Fibroblast of mammary gland (primary cell): ENCODE data around the gene EEPD1.

Experiments used
- DNase-seq: peaks from one replicate; pipeline ENCODE4 v3.0.0-alpha.2; 2010; ENCODE audit warnings: low read depth
- H3K4me3 ChIP-seq: 2 replicates; pipeline ENCODE4 v1.5.1; 2011; ENCODE audit warnings: low read depth, mild to moderate bottlenecking, low read length, moderate library complexity; ENCODE audit not compliant: control insufficient read depth
- CTCF ChIP-seq: conservative IDR thresholded peaks from 2 replicates; pipeline ENCODE4 v1.5.1; 2011; ENCODE audit warnings: low read depth, low read length, inconsistent platforms; ENCODE audit not compliant: control insufficient read depth, insufficient read depth

EEPD1 gene

GRCh38 chr7:36278620-36279172 is 125.6 kb downstream of the EEPD1 start:
- TF ChIP-seq CTCF, result no peak
- DNase-seq, result peak; percentile 68
- no peak overlapping the region for H3K4me3 ChIP-seq

GRCh38 chr7:36279200-36279925 is 126.3 kb downstream of the EEPD1 start:
- peak; percentile 31 for DNase-seq
- TF ChIP-seq CTCF, result no peak
- H3K4me3 ChIP-seq, result no peak overlapping the region

- no peak for TF ChIP-seq CTCF
- H3K4me3 ChIP-seq, result no peak overlapping the region
- DNase-seq, result no peak
Observed at GRCh38 chr7:36279926-36280315, 126.9 kb downstream of the EEPD1 start.

- H3K4me3 ChIP-seq, result peak overlapping the region; percentile 29
- peak; percentile 88 for DNase-seq
- no peak for TF ChIP-seq CTCF
Observed at GRCh38 chr7:36280840-36281812, 128.1 kb downstream of the EEPD1 start.

- TF ChIP-seq CTCF, result no peak
- no peak overlapping the region for H3K4me3 ChIP-seq
- DNase-seq, result peak; percentile 28
Observed at GRCh38 chr7:36281945-36282717, 129.1 kb downstream of the EEPD1 start.

- H3K4me3 ChIP-seq, result no peak overlapping the region
- TF ChIP-seq CTCF, result no peak
- DNase-seq, result no peak
Observed at GRCh38 chr7:36283181-36283580, 130.1 kb downstream of the EEPD1 start.
